ENCODE data around the gene WDR27. TPM values are rescaled to one million over a fixed set of nuclear protein-coding genes. Genes with fewer than 3 reads are reported as not detected.

Gene WDR27
- polyA plus RNA-seq, 2 of the 4 experiments (the other 2 are of a cell fraction): 18.9 to 36.1 TPM

GRCh38 chr6:169573883-169574282 lies 127.9 kb downstream of the WDR27 start:
- 91% methylated on average over 5 of the region's 5 CpGs for WGBS (ENCODE audit: missing lambda C conversion rate)
- Histone ChIP-seq H3K4me2 (no peak overlapping the region), H3K9me3 (no peaks in the 10 kb centered on the region), H3K27ac (no peak overlapping the region), H3K4me3 (no peak overlapping the region), H3K4me1 (peaks cover 8% of the 10 kb centered on the region; the same call in 2 of the 3 replicates)
- TF ChIP-seq ZSCAN20 (CRISPR knock-in tag; IDR thresholded peaks at IDR 0.05) (no peak), RFX5 (IDR thresholded peaks at IDR 0.05) (no peak), NPAS2 (CRISPR knock-in tag; IDR thresholded peaks at IDR 0.05; ENCODE audit: borderline replicate concordance) (no peak), CBX2 (IDR thresholded peaks at IDR 0.05; ENCODE audit: borderline replicate concordance, low read depth) (no peak), SMC3 (IDR thresholded peaks at IDR 0.05) (no peak), NFE2L2 (conservative IDR thresholded peaks at IDR 0.05; ENCODE audit: low read length) (no peak), CBX8 (IDR thresholded peaks at IDR 0.05) (no peak)
- TF ChIP-seq, protein P1, sequence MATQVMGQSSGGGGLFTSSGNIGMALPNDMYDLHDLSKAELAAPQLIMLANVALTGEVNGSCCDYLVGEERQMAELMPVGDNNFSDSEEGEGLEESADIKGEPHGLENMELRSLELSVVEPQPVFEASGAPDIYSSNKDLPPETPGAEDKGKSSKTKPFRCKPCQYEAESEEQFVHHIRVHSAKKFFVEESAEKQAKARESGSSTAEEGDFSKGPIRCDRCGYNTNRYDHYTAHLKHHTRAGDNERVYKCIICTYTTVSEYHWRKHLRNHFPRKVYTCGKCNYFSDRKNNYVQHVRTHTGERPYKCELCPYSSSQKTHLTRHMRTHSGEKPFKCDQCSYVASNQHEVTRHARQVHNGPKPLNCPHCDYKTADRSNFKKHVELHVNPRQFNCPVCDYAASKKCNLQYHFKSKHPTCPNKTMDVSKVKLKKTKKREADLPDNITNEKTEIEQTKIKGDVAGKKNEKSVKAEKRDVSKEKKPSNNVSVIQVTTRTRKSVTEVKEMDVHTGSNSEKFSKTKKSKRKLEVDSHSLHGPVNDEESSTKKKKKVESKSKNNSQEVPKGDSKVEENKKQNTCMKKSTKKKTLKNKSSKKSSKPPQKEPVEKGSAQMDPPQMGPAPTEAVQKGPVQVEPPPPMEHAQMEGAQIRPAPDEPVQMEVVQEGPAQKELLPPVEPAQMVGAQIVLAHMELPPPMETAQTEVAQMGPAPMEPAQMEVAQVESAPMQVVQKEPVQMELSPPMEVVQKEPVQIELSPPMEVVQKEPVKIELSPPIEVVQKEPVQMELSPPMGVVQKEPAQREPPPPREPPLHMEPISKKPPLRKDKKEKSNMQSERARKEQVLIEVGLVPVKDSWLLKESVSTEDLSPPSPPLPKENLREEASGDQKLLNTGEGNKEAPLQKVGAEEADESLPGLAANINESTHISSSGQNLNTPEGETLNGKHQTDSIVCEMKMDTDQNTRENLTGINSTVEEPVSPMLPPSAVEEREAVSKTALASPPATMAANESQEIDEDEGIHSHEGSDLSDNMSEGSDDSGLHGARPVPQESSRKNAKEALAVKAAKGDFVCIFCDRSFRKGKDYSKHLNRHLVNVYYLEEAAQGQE (IDR thresholded peaks at IDR 0.05): no peak
- CTCF ChIA-PET: no interaction called here
- ATAC-seq (no peak), FAIRE-seq (no peak), DNase-seq (ENCODE audit: low read depth in 1 of 2, low spot score in 1 of 2) (no peak)
- POLR2A ChIA-PET: no interaction called here

GRCh38 chr6:169571123-169571962 lies 130.5 kb downstream of the WDR27 start:
- H3K27ac ChIP-seq: peak overlapping the region in 1 of 2 experiments; percentile 67; a peak in 3 of 6 replicates
- H3K4me3 ChIP-seq: no peak overlapping the region
- H3K4me2 ChIP-seq: peak overlapping the region; percentile 39; the same call in 2 of the 3 replicates
- FAIRE-seq (no peak), DNase-seq (ENCODE audit: low read depth in 1 of 2, low spot score in 1 of 2) (peak; percentile 2 to 18), ATAC-seq (no peak)
- POLR2A ChIA-PET: no interaction called here
- no peaks in the 10 kb centered on the region for H3K9me3 ChIP-seq
- H3K4me1 ChIP-seq: peaks cover 8% of the 10 kb centered on the region; the same call in 2 of the 3 replicates
- CTCF ChIA-PET: interaction anchor here (0.9 kb wide), 1 partner anchor 614 kb away, joined by 4 read pairs; no protein-coding TSS in a partner anchor
- TF ChIP-seq GATA3 (IDR thresholded peaks at IDR 0.05; ENCODE audit: borderline replicate concordance) (peak; percentile 55; the same call in 1 of the 2 replicates), CBX8 (IDR thresholded peaks at IDR 0.05) (no peak)
- 66% methylated on average over 12 of the region's 12 CpGs for WGBS (ENCODE audit: missing lambda C conversion rate)

- H3K27ac ChIP-seq: no peak overlapping the region
- FAIRE-seq (no peak), DNase-seq (ENCODE audit: low read depth in 1 of 2, low spot score in 1 of 2) (no peak), ATAC-seq (no peak)
- WGBS (ENCODE audit: missing lambda C conversion rate): 97% methylated on average over 5 of the region's 8 CpGs
- H3K9me3 ChIP-seq: no peaks in the 10 kb centered on the region
- peaks cover 8% of the 10 kb centered on the region; the same call in 2 of the 3 replicates for H3K4me1 ChIP-seq
- no peak overlapping the region for H3K4me2 ChIP-seq
- POLR2A ChIA-PET: no interaction called here
- TF ChIP-seq HOXB13 (CRISPR knock-in tag; IDR thresholded peaks at IDR 0.05; ENCODE audit: low read depth) (no peak), HES2 (IDR thresholded peaks at IDR 0.05) (no peak), MAX (IDR thresholded peaks at IDR 0.05) (no peak), CHD2 (IDR thresholded peaks at IDR 0.05; ENCODE audit: low read length, partially characterized antibody) (no peak), POLR2AphosphoS2 (conservative IDR thresholded peaks at IDR 0.05; ENCODE audit: low read length) (no peak), EP300 (IDR thresholded peaks at IDR 0.05) (no peak)
- H3K4me3 ChIP-seq: no peak overlapping the region
- CTCF ChIA-PET: no interaction called here
These were observed 133.3 kb downstream of the WDR27 start for GRCh38 chr6:169568314-169569087.
